OCI-LY1 (cell line): ENCODE results near the gene TCERG1L.

ENCODE experiments used
- CTCF ChIP-seq: fragments of 200-600 bp; sonication (generic), shearing (Covaris generic); IDR thresholded peaks from 2 replicates; pipeline ENCODE4 v1.5.1; 2017; ENCODE audit warnings: mild to moderate bottlenecking, antibody characterized with exemption, low read length, moderate library complexity, mixed read lengths
- EZH2 ChIP-seq: fragments of 200-600 bp; sonication (generic), shearing (Covaris generic); IDR thresholded peaks from 2 replicates; pipeline ENCODE4 v1.8.0; 2017; ENCODE audit warnings: borderline replicate concordance, mixed run types, mild to moderate bottlenecking, antibody characterized with exemption, low read length, moderate library complexity, mixed read lengths

GRCh38 chr10:131219955-131220489, 91.5 kb downstream of the TCERG1L start:
- no peak for TF ChIP-seq CTCF
- no peak for TF ChIP-seq EZH2
